ENCODE results near the gene HMG20A. TPM values are rescaled to one million over a fixed set of nuclear protein-coding genes. Genes with fewer than 3 reads are reported as not detected.

HMG20A gene
- total RNA-seq, 1 experiment from 2014 or later = 54.0 TPM

GRCh38 chr15:77484994-77485393 is 64.3 kb downstream of the HMG20A start:
- no peaks in the 10 kb centered on the region for H3K9me3 ChIP-seq (ENCODE audit: control insufficient read depth, insufficient read depth, low read depth, low read length)
- POLR2A ChIA-PET = no interaction called here

DNA sequence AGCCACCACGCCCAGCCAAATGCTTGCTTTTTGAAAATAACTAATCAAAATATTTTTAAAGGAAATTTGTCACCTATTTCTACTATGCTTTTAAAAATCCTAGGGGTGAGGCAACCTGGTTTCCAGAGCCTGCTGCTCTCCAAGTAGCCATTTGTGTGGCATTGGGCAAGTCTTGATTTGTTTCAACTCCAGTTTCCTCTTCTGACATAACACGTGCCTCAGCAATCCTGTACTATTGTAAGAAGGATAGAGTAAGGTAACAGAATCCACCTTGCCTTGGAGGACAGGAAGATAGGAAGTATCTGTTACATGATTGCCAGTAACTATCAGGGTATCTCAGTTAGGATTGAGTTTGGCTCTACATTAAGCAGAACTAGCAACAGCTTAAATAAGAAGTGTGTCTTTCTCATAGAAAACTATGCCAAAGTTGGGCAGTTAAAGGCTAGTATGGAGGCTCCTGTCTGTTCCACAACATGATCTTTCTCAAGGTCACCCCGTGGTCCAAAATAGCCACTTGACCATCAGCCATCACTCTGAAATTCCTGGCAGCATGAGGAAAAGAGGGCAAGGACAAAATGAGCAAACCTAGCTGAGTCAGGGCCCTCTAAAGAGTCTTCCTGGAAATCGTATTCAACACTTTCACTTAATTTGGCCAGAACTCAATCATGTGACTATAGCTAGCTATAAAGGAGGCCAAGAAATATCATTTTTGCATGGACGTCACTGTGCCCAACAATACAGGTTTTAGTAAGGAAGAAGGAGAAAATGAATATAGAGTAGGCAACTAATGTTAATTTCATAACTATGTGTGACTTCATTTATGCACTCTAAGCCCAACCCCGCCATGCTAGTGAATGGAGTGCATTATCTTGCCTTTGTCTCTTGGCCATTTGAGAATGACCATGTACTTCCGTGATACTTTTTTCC is 66.1 kb downstream of the HMG20A start:
- ChIA-PET CTCF (no interaction called here), POLR2A (no interaction called here)
- Histone ChIP-seq H3K27ac (ENCODE audit: low read length) (peak overlapping the region; percentile 5; the same call in 1 of the 2 replicates), H3K9me3 (ENCODE audit: control insufficient read depth, insufficient read depth, low read depth, low read length) (no peaks in the 10 kb centered on the region), H3K27me3 (ENCODE audit: control insufficient read depth, insufficient read depth, low read length) (no peaks in the 10 kb centered on the region), H3K36me3 (ENCODE audit: control insufficient read depth, insufficient read depth, low read length) (peaks cover 3% of the 10 kb centered on the region), H3K4me1 (ENCODE audit: control insufficient read depth, insufficient read depth, low read length) (peaks cover 32% of the 10 kb centered on the region), H3K4me3 (ENCODE audit: low read depth in 2 of 2, low read length in 2 of 2) (no peak overlapping the region)
- ATAC-seq (no peak), DNase-seq (ENCODE audit: low read depth, low spot score) (no peak)
- intact Hi-C loops (cut with micrococcal nuclease; ENCODE audit: unreplicated experiment) (no loop called here), in situ Hi-C loops (cut with HindIII; ENCODE audit: low pct_unique_long_range_greater_than_20kb, low sequenced_read_pairs) (no loop called here)
- no TSS peak for BruUV-seq (replicated peaks)
- TF ChIP-seq CTCF (IDR thresholded peaks at IDR 0.05) (no peak), REST (IDR thresholded peaks at IDR 0.05; ENCODE audit: insufficient read depth in 1 of 2, low read depth in 2 of 2, low read length in 1 of 2) (no peak), POLR2AphosphoS5 (IDR thresholded peaks at IDR 0.05; ENCODE audit: low read depth, low read length) (no peak), SIN3A (IDR thresholded peaks at IDR 0.05; ENCODE audit: borderline replicate concordance, insufficient read depth, low read depth, low read length) (no peak)

More at GRCh38 chr15:77484994-77485393, 64.3 kb downstream of the HMG20A start:
- no TSS peak for BruUV-seq (replicated peaks)
- CTCF ChIA-PET = no interaction called here
- intact Hi-C loops (cut with micrococcal nuclease; ENCODE audit: unreplicated experiment) = no loop called here
- Histone ChIP-seq H3K36me3 (ENCODE audit: control insufficient read depth, insufficient read depth, low read length) (peaks cover 6% of the 10 kb centered on the region), H3K4me3 (ENCODE audit: low read depth in 2 of 2, low read length in 2 of 2) (no peak overlapping the region), H3K4me1 (ENCODE audit: control insufficient read depth, insufficient read depth, low read length) (peaks cover 38% of the 10 kb centered on the region), H3K27ac (ENCODE audit: low read length) (no peak overlapping the region), H3K27me3 (ENCODE audit: control insufficient read depth, insufficient read depth, low read length) (no peaks in the 10 kb centered on the region)
- in situ Hi-C loops (cut with HindIII; ENCODE audit: low pct_unique_long_range_greater_than_20kb, low sequenced_read_pairs) = no loop called here
- ATAC-seq (no peak), DNase-seq (ENCODE audit: low read depth, low spot score) (no peak)
- TF ChIP-seq REST (IDR thresholded peaks at IDR 0.05; ENCODE audit: insufficient read depth in 1 of 2, low read depth in 2 of 2, low read length in 1 of 2) (no peak), TCF7L2 (IDR thresholded peaks at IDR 0.05; ENCODE audit: low read depth, low read length) (no peak), SIN3A (IDR thresholded peaks at IDR 0.05; ENCODE audit: borderline replicate concordance, insufficient read depth, low read depth, low read length) (no peak), CTCF (IDR thresholded peaks at IDR 0.05) (no peak), POLR2AphosphoS5 (IDR thresholded peaks at IDR 0.05; ENCODE audit: low read depth, low read length) (no peak)

All from Panc1 (cell line).